Right forelimb (tissue), 1 donor: ENCODE data around the gene CCDC154.
"Not testable (repeated sequence)": the region's sequence is repeated elsewhere in the genome, so short reads cannot be mapped to it uniquely, and the experiment has no call there.

Experiments
- DNase-seq: peaks from one replicate; pipeline ENCODE4 v3.0.0-alpha.2; 2018

Gene CCDC154, protein sequence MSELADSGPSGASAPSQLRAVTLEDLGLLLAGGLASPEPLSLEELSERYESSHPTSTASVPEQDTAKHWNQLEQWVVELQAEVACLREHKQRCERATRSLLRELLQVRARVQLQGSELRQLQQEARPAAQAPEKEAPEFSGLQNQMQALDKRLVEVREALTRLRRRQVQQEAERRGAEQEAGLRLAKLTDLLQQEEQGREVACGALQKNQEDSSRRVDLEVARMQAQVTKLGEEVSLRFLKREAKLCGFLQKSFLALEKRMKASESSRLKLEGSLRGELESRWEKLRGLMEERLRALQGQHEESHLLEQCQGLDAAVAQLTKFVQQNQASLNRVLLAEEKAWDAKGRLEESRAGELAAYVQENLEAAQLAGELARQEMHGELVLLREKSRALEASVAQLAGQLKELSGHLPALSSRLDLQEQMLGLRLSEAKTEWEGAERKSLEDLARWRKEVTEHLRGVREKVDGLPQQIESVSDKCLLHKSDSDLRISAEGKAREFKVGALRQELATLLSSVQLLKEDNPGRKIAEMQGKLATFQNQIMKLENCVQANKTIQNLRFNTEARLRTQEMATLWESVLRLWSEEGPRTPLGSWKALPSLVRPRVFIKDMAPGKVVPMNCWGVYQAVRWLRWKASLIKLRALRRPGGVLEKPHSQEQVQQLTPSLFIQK

DNA sequence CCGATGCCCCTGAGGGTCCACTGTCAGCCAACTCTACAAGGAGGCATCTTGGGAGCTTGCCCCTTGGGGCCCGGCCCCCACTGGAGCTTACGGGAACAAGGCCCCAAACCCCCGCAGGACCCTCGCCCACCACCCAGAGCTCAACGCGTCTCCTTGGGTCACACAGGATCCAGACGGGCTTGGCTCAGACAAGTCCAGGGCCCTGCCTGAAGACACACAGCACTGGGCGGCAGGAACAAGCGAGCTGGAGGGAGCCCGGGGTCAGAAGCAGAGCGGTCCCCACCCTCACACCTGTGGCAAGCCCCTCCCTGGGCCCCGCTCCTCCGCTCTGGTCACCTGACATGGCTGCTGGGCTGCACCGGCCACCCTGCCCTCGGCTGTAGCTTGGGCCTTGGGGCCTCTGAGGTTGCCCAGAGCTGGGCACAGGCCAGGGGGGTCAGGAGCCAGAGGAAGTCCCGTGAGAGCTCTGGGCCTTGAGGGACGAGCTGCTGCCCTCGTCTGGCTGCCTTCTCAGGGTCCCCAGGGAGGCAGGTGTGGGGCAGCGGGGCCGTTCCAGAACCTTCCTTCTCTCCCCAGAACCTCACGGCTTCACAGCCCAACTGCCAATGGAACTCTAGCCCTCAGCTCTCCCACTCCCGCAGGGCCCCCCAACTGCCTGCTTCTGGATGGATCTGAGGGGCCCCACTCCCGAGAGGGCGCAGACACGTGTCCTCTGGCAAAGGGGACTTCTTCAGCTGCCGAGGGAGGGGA lies at the start of gene CCDC154:
Gene CCDC154 (minus strand): TSS at position 577 of the 750 bp plus-strand sequence. CDS start 234 bp downstream, at position 343.
- no peak for DNase-seq

DNA sequence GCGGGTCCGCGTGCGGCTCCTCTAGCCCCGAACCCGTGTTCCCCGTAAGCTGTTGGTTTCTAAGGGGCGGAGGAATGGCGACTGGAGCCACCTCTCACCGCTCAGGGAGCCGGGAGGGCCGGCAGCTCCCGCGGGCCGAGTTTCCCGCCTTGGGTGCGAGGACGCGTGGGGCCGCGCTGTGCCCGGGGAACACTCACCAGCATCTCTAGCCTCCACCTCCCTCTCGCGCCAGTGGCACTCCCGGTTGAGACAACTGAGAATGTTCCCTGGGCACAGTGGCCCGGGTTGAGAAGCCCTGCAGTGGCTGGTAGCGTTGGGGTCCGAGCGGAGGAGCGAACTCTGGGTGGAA lies 49.4 kb upstream of the CCDC154 start:
- no peak for DNase-seq

DNA sequence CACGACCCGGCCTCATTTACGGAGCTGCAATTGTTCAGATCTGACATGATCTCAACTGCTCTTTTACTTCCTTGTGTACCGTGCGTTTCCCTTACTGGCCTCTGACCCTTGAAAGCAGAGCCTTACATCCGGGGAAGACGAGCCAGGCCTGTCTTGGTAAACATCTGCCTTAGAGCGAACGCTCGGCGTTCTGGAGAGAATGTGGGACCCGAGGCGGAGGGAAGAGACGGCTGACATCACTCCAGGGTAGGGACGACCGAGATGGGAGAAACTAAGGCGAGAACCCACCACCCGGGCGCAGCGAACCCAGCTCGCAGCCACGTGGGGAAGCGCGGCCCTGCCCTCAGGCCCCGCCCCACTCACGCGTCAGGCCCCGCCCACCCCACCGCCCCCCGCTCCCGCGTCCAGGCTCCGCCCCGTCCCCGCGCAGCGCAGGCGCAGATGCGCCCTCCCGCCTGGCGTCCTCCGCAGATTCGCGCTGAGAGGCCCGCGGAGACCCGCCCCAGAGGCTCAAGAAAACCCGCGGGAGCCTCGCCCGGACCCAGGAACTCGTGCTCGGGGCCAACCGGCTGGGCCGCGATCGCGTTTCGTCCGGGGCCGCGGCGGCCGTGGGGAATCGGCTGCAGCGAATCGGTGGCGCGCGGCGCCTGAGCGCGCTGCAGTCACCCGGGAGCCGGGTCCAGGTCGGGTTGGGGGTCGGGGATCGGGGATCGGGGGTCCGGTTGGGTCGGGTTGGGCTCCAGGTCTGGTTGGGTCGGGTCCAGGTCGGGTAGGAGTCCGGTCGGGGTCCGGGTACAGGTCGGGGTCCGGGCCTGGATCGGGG lies 48.8 kb upstream of the CCDC154 start, which contains the start of gene TELO2:
Gene TELO2 (plus strand): TSS at position 438 of the 823 bp plus-strand sequence. CDS start 922 bp downstream, outside the sequence.
- DNase-seq = peak; percentile 94

- no peak for DNase-seq
Observed at GRCh38 chr16:1492082-1492922, 47.9 kb upstream of the CCDC154 start.

DNA sequence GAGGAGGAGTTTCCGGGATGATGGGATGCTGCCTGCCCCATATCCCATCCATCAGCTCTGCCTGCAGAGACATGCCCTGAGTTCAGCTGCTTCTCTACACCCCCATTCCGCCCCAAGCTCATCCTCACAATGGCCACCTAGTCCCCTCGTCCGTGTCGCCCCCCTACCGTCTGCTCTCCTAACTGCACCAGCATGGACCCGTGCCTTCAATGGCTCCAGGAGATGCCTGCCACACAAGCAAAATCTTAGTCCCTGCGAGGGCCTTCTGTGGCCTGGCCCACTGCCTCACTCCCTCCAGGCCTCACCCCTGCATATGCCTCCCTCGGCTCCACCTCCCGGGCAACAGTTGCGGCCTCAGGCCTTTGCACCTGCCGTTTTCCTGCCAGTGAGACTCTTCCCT lies 47.0 kb upstream of the CCDC154 start:
- DNase-seq = no peak

GRCh38 chr16:1489077-1489476 lies 44.7 kb upstream of the CCDC154 start:
- DNase-seq = no peak

DNA sequence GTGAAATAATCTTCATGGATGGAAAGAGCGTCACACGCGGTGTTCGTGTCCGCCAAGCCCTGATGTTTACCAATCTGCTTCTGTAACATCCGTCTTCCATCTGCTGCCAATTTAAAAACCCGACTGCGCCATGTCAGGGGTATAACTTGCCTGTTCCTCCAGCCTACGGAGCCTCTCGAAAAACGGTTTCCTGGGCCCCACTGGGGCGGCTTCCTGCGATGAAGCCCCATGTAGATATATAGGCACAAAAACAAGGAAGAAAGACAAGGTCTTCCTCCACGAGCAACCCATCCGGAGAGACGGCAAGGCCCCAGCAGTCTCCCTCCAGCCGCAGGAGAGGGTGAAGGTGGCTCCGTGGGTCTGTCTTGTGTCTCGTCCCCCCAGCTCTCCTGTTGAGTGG lies 44.3 kb upstream of the CCDC154 start, which contains the start of gene PTX4:
Gene PTX4 (minus strand): TSS at position 326 of the 400 bp plus-strand sequence. CDS start 35 bp downstream, at position 291.
- no peak for DNase-seq

DNA sequence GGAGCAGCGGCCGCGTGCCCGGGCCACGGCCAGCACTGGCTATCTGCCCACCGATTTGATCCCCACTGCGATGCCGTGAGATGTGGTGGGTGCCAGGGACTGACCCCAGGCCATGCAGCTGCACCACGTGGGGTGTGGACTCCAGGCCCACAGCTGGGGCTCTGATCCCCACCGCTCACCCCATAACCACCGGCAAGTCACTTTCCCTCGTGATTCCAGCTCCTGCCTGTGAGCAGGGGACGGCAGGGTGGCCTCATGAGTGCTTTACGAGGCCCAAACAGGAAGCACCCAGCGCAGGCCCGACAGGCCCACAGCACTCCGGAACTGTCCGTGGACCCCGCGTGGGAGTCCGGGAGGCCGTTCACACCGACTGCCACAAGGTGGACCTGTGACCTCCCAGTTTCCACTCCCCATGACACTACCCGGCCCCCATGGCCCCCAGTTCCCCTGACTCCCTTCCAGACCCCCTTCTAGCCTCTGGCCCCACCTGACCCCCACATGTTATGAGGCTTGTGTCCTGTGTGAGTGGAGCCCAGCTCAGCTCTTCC lies 43.8 kb upstream of the CCDC154 start:
- DNase-seq = no peak

GRCh38 chr16:1487395-1488053 lies 43.2 kb upstream of the CCDC154 start:
- no peak for DNase-seq

DNA sequence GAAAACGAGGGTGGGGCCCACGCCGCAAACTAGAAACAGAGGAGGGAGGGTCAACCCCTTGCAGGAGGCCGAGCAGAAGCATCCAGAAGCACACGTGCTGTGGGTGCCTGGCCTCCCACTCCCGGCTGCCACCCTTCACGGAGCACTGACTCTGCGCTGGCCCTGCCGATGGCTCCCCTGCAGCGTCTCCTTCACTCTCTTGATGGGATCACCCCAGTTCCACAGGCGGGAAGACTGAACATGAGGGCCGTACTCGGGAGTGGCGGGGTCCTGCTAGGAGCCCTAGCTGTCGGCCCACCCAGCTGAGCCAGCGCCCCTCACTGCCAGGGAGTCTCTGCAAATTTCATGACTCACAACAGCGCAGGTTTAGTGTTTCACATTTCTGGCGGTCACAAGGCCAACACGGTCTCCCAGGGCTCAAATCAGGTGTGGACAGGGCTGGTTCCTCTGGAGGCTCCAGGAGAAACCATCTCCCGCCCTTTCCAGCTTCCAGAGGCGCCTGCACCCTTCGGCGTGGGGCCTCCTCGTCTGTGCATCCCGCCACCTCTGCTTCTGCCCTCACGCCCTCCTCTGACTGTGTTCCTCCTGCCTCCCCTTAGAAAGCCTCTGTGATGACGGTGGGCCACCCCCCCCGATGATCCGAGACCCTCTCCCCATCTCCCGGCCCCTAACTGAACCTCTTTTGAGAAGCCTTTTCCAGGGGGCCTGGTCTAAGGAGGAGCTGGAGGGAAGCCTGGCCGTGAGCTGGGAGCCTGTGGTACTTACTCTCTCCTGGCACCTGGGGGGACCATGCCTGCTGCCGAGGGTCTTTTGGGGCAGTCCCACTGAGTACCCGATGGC lies 42.4 kb upstream of the CCDC154 start:
- DNase-seq = no peak

- no peak for DNase-seq
Observed at GRCh38 chr16:1485847-1486496, 41.6 kb upstream of the CCDC154 start.

- DNase-seq = no peak
Observed at GRCh38 chr16:1481906-1482835, 37.8 kb upstream of the CCDC154 start.

DNA sequence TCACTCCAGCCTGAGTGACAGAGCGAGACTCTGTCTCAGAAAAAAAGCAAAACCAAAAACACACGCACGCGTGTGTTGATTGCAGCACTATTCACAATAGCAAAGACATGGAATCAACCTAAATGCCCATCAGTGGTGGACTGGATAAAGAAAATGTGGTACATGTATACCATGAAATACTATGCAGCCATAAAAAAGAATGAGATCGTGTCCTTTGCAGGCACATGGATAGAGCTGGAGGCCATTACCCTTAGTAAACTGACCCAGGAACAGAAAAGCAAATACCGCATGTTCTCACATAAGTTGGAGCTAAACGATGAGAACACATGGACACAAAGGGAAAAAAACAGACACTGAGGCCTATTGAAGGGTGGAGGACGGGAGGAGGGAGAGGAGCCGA lies 34.6 kb upstream of the CCDC154 start:
- not testable (repeated sequence) for DNase-seq

- DNase-seq = no peak
Observed at GRCh38 chr16:1477033-1477432, 32.7 kb upstream of the CCDC154 start.

- no peak for DNase-seq
Observed at GRCh38 chr16:1475552-1476114, 31.3 kb upstream of the CCDC154 start.

- peak; percentile 92 for DNase-seq
Observed at GRCh38 chr16:1474796-1475551, 30.6 kb upstream of the CCDC154 start, which contains the start of gene CLCN7. Gene CLCN7 (minus strand): TSS chr16:1475028. CDS start chr16:1474974, 54 bp downstream.
